Measurements from ENCODE around the gene OLFML1.

OLFML1 gene

GRCh38 chr11:7533199-7534041 lies 48.1 kb downstream of the OLFML1 start:
- no peak for DNase-seq

GRCh38 chr11:7534042-7534378 lies 48.7 kb downstream of the OLFML1 start:
- DNase-seq: no peak

- no peak for DNase-seq
These were observed 50.8 kb downstream of the OLFML1 start for GRCh38 chr11:7536100-7536499.

GRCh38 chr11:7537265-7537664 lies 52.0 kb downstream of the OLFML1 start:
- DNase-seq: no peak

- DNase-seq: no peak
These were observed 52.7 kb downstream of the OLFML1 start for GRCh38 chr11:7538031-7538430.

GRCh38 chr11:7538466-7539454 lies 53.5 kb downstream of the OLFML1 start:
- DNase-seq: no peak

GRCh38 chr11:7540830-7541555 lies 55.7 kb downstream of the OLFML1 start:
- no peak for DNase-seq

- DNase-seq: no peak
These were observed 58.0 kb downstream of the OLFML1 start for GRCh38 chr11:7543302-7543701.

GRCh38 chr11:7544021-7544420 lies 58.7 kb downstream of the OLFML1 start:
- DNase-seq: no peak

- DNase-seq: no peak
These were observed 60.3 kb downstream of the OLFML1 start for GRCh38 chr11:7545611-7546010.

GRCh38 chr11:7546324-7546791 lies 61.1 kb downstream of the OLFML1 start:
- DNase-seq: no peak

- no peak for DNase-seq
These were observed 62.4 kb downstream of the OLFML1 start for GRCh38 chr11:7547687-7548086.

- DNase-seq: no peak
These were observed 63.5 kb downstream of the OLFML1 start for GRCh38 chr11:7548659-7549274.

GRCh38 chr11:7549681-7550080 lies 64.4 kb downstream of the OLFML1 start:
- DNase-seq: no peak

GRCh38 chr11:7551571-7551970 lies 66.3 kb downstream of the OLFML1 start:
- DNase-seq: no peak

GRCh38 chr11:7552666-7553065 lies 67.4 kb downstream of the OLFML1 start:
- no peak for DNase-seq

GRCh38 chr11:7555052-7555699 lies 69.9 kb downstream of the OLFML1 start:
- no peak for DNase-seq

- DNase-seq: no peak
These were observed 72.7 kb downstream of the OLFML1 start for GRCh38 chr11:7558046-7558445.

- no peak for DNase-seq
These were observed 74.3 kb downstream of the OLFML1 start for GRCh38 chr11:7559398-7560283.

Data from GF-D8 (cell line).